SIG-M5 (cell line): ENCODE measurements around the gene NIT1.

Experiments used
- DNase-seq: peaks from one replicate; lab custom pipeline; 2025; lab: John Stamatoyannopoulos, UW

The NIT1 gene

GRCh38 chr1:161083748-161084596 lies 33.9 kb upstream of the NIT1 start:
- DNase-seq: no peak

DNA sequence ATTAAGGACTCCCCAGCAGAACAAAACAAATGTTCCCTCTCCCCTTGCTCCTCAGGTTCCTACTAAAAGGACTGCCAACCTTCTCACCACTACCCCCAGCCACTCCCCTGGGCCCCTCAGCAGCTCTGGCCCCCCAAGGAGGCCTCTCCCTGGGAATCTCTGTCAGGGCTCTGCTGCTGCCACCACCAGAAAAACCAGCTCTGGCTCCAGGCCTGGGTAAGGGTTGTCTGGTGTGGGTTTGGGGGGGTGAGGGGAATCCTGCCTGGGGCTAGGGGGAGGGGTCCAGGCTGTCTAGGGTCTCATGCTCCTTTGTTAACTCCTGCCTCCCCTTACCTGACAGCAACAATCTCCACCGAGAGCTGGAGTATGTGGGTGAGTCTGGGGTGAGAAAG lies 33.3 kb upstream of the NIT1 start:
- DNase-seq: no peak

DNA sequence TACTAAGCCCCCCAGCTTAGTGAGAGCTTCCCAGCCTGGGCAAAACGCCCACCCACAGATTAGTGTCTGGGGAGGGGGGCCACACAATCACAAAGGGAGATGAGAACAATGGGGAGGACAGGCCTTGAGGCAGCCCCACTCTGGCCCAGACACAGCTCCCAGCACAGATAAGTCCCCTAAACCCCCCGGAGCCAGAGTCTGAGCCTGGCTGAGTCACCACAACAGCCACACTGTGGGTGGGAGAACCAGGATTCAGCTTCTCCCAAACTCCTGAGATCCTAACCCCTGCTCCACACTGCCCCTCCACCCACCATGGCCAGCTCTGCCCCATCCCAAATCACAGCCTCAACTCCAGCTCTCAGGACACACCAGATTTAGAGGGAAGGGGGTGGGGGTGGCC lies 32.7 kb upstream of the NIT1 start:
- no peak for DNase-seq

- DNase-seq: no peak
These were observed 31.4 kb upstream of the NIT1 start for GRCh38 chr1:161086457-161086856.

DNA sequence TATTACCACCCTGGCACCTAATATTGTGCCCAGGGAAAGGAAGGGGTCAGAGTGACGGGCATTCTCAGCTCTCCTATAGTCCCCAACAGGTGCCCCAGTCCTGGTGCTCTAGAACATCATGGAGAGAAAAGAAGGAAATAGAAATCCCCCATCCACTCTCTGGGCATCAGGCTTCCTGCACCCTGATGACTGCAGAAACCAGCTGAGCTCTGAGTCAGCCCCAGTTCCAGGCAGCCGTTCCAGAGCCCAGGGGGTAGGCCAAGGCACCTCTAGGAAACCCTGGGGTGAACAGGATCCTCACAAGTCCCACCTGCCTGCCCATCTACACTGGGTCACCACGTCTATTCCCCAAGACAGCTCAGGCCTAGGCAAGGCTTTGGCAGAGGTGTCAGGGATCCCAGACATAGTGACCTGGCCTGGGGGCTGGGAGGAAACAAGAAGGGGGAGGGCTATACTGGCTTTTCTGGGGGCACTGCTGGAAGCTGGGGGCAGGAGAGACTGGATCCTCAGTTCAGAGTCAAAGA lies 29.3 kb upstream of the NIT1 start:
- no peak for DNase-seq

DNA sequence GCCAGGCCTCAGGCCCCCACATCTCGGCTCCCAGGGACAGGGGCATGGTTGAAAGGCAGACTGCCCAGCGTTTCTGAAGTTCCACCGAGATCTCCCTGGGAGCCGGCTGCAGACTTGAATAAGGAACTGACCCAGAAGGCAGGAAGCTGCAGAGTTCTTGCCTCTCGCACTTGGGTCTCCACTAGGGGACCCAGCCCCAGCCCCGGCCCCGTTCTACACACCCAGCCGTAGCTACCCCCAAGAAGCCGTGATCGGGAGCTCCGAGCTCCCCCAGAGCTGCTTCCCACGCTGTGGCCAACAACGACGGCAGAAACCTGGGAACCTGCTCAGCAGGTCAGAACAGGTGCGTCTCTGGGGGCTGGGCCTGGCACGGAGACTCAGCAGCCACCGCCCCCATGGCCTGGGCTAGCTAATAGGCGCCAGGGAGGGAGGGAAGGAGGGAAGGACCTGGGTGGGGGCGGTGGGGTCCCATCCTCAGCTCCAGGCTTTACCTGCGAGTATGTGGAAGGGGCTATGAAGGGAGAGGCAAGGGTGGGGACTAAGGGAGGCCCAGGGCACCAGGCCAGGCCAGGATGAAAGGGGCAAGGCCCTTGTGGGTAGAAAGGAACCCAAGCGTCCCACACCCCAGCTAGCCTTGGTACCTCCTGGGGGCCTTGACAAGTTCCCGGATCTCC lies 28.5 kb upstream of the NIT1 start, which contains the start of gene NECTIN4:
Gene NECTIN4 (minus strand): TSS at position 308 of the 674 bp plus-strand sequence. CDS start 262 bp downstream, at position 46.
- no peak for DNase-seq

- no peak for DNase-seq
These were observed 28.0 kb upstream of the NIT1 start for GRCh38 chr1:161089938-161090337.

- DNase-seq: no peak
These were observed 27.3 kb upstream of the NIT1 start for GRCh38 chr1:161090617-161091016.

DNA sequence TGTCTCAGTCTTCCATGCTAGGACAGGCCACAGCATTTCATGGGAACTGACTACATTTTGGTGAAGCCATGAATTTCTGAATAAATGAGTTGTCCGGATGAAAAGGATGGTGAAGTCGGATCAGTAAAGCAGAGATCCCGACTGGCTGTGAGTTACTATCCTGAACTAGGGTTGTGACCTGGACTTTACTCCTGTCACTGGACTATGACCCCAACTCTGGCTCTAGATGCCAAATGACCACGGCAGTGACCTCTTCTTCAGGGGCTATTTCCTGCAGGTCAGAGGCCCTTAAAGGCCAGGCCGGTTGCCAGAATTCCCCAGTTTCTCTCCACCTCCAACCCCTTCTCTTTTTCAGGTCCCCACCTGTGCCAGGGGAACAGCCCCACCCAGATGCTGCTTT lies 26.8 kb upstream of the NIT1 start:
- DNase-seq: no peak

- no peak for DNase-seq
These were observed 26.0 kb upstream of the NIT1 start for GRCh38 chr1:161091796-161092507.

GRCh38 chr1:161092621-161093028 lies 25.3 kb upstream of the NIT1 start:
- DNase-seq: no peak

- no peak for DNase-seq
These were observed 23.4 kb upstream of the NIT1 start for GRCh38 chr1:161094481-161094880.

GRCh38 chr1:161095230-161095629 lies 22.7 kb upstream of the NIT1 start:
- no peak for DNase-seq

DNA sequence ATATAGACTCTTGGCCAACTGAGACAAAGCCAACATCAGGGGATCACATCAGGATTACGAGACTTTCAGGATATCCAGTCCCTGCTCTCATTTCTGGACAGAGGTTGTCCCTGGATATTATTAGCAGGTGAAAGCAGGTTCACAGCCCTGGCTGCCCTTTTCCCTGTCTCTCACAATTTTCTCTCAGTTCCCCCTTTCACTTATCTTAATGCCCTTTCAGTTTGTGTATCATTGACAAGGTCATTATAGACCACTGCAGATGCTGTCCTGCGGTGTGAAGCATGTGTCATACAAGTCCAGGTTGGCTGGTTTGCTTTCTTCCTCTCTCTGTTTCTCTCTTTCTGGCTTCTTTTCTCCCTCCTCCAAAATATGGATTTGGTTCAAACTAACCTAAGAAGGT lies 21.9 kb upstream of the NIT1 start:
- no peak for DNase-seq

DNA sequence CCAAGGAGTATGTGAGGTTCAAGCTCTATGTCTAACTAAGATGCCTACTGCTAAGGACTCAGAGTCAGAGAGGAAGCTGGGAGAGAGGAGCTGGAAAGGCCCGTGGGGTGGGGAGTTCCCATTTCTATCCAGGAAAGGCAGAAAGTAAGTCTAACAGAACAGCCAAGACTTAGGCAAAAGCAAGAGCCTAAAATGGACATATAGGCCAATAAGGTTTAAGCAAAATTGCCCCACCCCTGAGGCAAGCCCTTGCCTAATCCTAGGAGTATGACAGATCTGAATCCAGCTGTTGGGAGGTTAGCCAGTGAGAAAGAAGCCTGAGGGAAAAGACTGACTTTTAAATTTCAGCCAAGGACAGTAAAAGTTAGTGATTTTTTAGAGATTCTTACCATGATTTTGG lies 21.4 kb upstream of the NIT1 start:
- no peak for DNase-seq

DNA sequence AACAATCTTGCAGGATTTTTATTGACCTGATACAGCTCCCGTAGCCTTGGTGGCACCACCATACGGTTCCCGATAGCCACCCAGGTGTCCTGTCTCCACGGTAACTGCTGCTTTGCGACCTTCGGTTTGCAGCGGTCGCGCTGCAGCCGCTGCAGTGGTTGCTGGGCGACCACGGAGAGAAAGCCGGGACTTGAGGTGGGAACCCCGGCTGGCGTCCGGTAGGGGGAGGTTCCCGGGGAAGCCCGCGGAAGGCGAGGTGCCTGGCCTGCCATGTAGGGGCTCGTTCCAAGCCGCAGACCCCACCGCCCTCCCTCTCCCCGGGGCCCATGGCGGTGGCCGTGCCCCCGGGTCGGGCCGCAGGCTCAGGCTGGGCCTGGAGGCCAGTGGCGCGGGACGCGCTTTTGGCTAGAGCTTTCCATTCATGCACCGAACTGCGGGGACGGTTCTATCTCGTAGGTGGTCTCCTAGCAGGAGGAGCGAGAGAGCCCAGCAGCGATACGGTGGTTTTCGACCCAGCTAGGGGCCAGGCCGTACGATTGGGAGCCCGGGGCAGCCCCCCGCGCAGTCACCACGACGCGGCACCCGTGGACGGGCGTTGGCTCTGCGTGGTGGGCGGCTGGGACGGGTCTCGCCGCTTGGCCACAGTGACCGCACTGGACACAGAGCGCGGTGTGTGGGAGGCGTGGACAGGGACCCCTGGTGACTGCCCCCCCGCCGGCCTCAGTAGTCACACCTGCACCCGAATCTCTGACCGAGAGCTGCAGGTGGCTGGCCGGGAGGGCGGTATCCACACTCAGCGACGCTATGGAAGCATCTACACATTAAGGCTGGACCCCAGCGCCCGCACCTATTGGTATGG lies 19.5 kb upstream of the NIT1 start, which contains the start of gene KLHDC9:
Gene KLHDC9 (plus strand): TSS at position 152 of the 859 bp plus-strand sequence. CDS start 175 bp downstream, at position 327.
- no peak for DNase-seq

DNA sequence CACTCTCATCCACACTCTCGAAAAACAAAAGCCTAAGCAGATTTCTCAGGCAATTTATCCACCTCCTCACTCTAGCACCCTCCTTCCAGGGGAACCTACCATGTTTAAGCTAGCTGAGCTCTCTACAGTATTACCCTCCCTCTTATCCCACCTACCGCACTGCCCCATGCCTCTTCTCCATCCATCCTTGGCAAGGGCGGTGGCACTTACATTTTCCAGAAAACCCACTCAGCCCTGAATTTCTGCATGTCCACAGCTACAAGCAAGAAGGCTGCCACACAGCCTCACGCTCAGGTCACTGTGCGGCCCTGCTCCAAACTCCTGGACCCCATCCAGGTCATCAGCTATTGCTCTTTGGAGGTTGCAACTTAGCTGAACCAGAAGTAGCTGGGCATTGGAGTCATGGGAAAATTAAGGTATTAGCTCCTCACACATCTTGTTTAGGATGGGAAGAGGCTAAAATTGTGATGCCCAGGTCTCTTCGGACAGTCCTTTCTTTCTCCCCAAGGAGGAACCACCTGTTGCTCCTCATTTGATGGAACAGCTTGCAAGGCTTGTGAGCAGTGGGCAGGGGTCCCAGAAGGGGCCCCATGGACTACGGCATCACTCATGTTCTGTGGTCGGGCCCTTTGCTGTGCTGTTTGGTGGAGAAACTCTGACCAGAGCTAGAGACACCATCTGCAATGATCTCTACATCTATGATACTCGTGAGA lies 18.7 kb upstream of the NIT1 start:
- no peak for DNase-seq

DNA sequence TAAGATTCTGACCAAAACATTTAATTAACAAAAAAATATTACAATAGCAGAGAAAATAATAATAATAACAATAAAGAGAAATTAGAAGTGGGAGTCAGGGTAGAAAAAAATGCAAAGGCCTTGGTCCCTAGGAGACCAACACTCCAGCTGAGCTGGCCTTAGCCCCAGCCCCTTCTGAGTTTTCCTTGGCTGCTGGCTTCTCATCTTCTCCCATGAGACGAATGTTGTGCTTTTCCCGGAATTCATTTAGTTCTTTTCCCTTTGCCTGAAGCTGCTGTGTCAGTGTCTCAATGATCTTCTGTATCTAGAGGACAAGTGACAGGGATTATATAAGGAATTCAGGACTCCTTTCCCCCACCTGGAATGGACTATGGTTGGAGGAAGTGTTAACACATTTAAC lies 17.3 kb upstream of the NIT1 start:
- DNase-seq: no peak

DNA sequence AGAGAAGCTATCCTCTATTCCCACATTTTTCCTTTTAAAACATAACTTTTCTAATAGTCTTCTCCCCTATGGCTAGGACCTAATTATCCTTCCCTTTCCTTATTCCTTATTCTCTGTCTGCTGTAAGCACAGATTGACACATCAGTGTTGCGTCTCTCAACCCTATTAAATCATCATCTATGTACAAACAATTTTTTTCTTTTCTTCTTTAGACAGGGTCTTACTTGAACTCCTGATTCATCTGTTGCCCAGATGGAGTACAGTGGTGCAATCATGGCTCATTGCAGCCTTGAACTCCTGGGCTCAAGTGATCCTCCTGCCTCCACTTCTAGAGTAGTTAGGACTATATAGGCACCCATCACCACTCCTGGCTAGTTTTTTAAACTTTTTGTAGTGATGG lies 11.5 kb upstream of the NIT1 start:
- no peak for DNase-seq

- DNase-seq: no peak
These were observed 6.8 kb upstream of the NIT1 start for GRCh38 chr1:161111117-161111516.

- DNase-seq: no peak
These were observed 6.4 kb upstream of the NIT1 start for GRCh38 chr1:161111527-161111926.
